OCI-LY7 (cell line): ENCODE results near the gene SIX3. TPM values are rescaled to one million over a fixed set of nuclear protein-coding genes. Genes with fewer than 3 reads are reported as not detected.

Source experiments
- Bru-seq: library from RNA; stranded (reverse); fragments of 400-500 nt; gene quantifications from one replicate; lab custom pipeline; 2021; lab: Mats Ljungman, UMichigan
- BruChase-seq, 2 experiments: library from RNA; stranded (reverse); fragments of 400-500 nt; gene quantifications; one replicate each; lab custom pipeline; 2021; lab: Mats Ljungman, UMichigan
- BruUV-seq: library from RNA; stranded (reverse); fragments of 400-500 nt; replicated peaks from 2 replicates; lab custom pipeline; 2021; lab: Mats Ljungman, UMichigan
- CTCF ChIA-PET: fragments of 300-600 bp; sonication (Branson Sonifier 250); formaldehyde crosslinking; loops from one replicate; lab custom pipeline; 2022; ENCODE audit warnings: antibody characterized with exemption; ENCODE audit not compliant: unreplicated experiment; lab: Charles Lee
- POLR2A ChIA-PET: fragments of 300-600 bp; sonication (Branson Sonifier 250); formaldehyde crosslinking; loops from one replicate; lab custom pipeline; 2022; ENCODE audit warnings: antibody characterized with exemption; lab: Charles Lee
- DNase-seq: peaks from one replicate; pipeline ENCODE4 v3.0.0-alpha.2; 2015; ENCODE audit warnings: low spot score
- H2AFZ ChIP-seq: fragments of 200-600 bp; sonication (generic), shearing (Covaris generic); 2 replicates; pipeline ENCODE4 v1.6.1; 2014; ENCODE audit warnings: mild to moderate bottlenecking, antibody characterized with exemption, low read length, moderate library complexity
- H3K27ac ChIP-seq: fragments of 200-600 bp; sonication (generic); 2 replicates; pipeline ENCODE4 v1.5.1; 2014; ENCODE audit warnings: mixed run types, low read depth, mild to moderate bottlenecking, moderate library complexity, low read length, inconsistent platforms; ENCODE audit not compliant: poor library complexity, severe bottlenecking
- H3K36me3 ChIP-seq: fragments of 200-600 bp; sonication (generic); 2 replicates; pipeline ENCODE4 v1.6.1; 2014; ENCODE audit warnings: mild to moderate bottlenecking, antibody characterized with exemption, low read length, moderate library complexity, mixed read lengths; ENCODE audit not compliant: insufficient read depth
- H3K4me1 ChIP-seq: fragments of 200-600 bp; sonication (generic); 2 replicates; pipeline ENCODE4 v1.5.1; 2014; ENCODE audit warnings: mild to moderate bottlenecking, low read length; ENCODE audit not compliant: insufficient read depth, poor library complexity, severe bottlenecking
- H3K4me2 ChIP-seq: fragments of 200-600 bp; sonication (generic); 2 replicates; pipeline ENCODE4 v1.6.1; 2014; ENCODE audit warnings: mild to moderate bottlenecking, low read length
- H3K4me3 ChIP-seq: fragments of 200-600 bp; sonication (generic); 2 replicates; pipeline ENCODE4 v1.5.1; 2014; ENCODE audit warnings: mild to moderate bottlenecking, low read depth, low read length; ENCODE audit not compliant: poor library complexity, severe bottlenecking
- H3K79me2 ChIP-seq: fragments of 200-600 bp; sonication (generic); 2 replicates; pipeline ENCODE4 v1.6.1; 2016; ENCODE audit warnings: low read depth, mild to moderate bottlenecking, low read length, moderate library complexity, mixed read lengths; ENCODE audit not compliant: insufficient read depth
- H3K9me2 ChIP-seq: fragments of 200-600 bp; sonication (generic); 2 replicates; pipeline ENCODE4 v1.6.1; 2016; ENCODE audit warnings: mild to moderate bottlenecking, low read length, mixed read lengths; ENCODE audit not compliant: insufficient read depth
- H3K9me3 ChIP-seq: fragments of 200-600 bp; sonication (generic); 2 replicates; pipeline ENCODE4 v1.6.1; 2014; ENCODE audit warnings: mild to moderate bottlenecking, mixed run types, low read length, mixed read lengths
- H4K20me1 ChIP-seq: fragments of 200-600 bp; sonication (generic); 2 replicates; pipeline ENCODE4 v1.6.1; 2014; ENCODE audit warnings: mild to moderate bottlenecking, antibody characterized with exemption, low read length, moderate library complexity, mixed read lengths; ENCODE audit not compliant: insufficient read depth
- EZH2phosphoT487 ChIP-seq: fragments of 200-600 bp; sonication (generic); IDR thresholded peaks from 2 replicates; pipeline ENCODE4 v1.6.1; 2018; ENCODE audit warnings: low read depth, borderline replicate concordance, mild to moderate bottlenecking, mixed run types, antibody characterized with exemption, low read length, moderate library complexity, mixed read lengths
- intact Hi-C: fragments of 100-400 bp; cut with micrococcal nuclease; formaldehyde crosslinking; loops from one replicate; pipeline ENCODE4 v1.10.0; 2022; ENCODE audit not compliant: unreplicated experiment
- long read RNA-seq: library from polyadenylated mRNA; stranded (forward); transcript quantifications from one replicate; pipeline ENCODE4 v2.0.0, GENCODE V29; 2022
- total RNA-seq, 2 experiments: library from RNA; depleted of rRNA in 1 of 2; stranded (reverse); fragments of >200 nt in 1 of 2; shearing (Covaris generic) in 1 of 2; gene quantifications; 2 replicates each; pipeline ENCODE4 v1.2.3, GENCODE V29; 2014 to 2022
- TF ChIP-seq, protein P1 (sequence below): fragments of 200-600 bp; sonication (generic); conservative IDR thresholded peaks from 2 replicates; pipeline ENCODE4 v1.5.1; 2014; ENCODE audit warnings: mild to moderate bottlenecking, antibody characterized with exemption, low read length, moderate library complexity, mixed read lengths

Gene SIX3
- total RNA-seq (2014; rRNA removed; shearing (Covaris generic)) = not detected in 2 replicates
- not detected in 2 replicates for total RNA-seq (2022)
- Bru-seq, nascent RNA = not detected
- not detected for BruChase-seq, experiment 1, labeled RNA remaining after a 6-hour chase
- BruChase-seq, experiment 2, labeled RNA remaining after a 2-hour chase = not detected
- long read RNA-seq = 0 reads

DNA sequence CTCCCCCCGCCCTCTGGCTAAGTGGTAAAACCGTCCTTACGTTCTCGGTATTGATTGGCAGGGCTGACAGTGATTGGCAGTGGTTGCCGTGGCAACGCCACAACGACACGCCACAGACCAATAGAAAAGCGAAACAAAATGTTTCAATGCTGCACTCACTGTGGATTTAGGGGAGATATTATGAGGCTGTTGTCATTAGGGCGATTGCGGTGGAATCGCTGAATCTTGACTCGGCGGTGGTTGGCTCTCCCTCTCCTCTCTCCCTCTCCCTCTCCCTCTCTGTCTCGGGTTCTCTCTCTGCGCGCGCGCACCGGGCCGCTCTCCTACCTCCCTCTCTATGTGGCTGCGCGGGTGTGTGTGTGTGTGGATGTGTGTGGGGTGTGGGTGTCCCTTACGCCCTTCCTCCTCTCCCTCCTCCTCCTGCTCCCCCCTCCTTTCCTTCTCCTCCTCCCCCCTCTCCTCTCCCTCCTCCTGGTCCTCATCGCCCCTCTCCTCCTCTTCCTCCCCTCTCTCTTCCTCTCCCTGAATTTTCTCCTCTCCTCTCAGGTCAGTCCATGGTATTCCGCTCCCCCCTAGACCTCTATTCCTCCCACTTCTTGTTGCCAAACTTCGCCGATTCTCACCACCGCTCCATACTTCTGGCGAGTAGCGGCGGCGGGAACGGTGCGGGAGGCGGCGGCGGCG is at the start of gene SIX3:
Gene SIX3, plus strand, starts transcription at position 152 of the 684 bp plus-strand sequence. Its CDS starts 403 bp downstream, at position 555.
- BruUV-seq = no TSS peak
- no peaks in the 10 kb centered on the region for H4K20me1 ChIP-seq
- no peak within 1 kb of the TSS for H3K4me2 ChIP-seq
- no peak within 1 kb of the TSS for H3K4me3 ChIP-seq
- no peaks in the 10 kb centered on the region for H3K36me3 ChIP-seq
- intact Hi-C loops = no loop called here
- DNase-seq = no peak
- no peak within 1 kb of the TSS for H2AFZ ChIP-seq
- CTCF ChIA-PET = no interaction called here
- POLR2A ChIA-PET = no interaction called here
- no peaks in the 10 kb centered on the region for H3K4me1 ChIP-seq
- no peak within 1 kb of the TSS for H3K27ac ChIP-seq
- no peaks in the 10 kb centered on the region for H3K79me2 ChIP-seq
- no peak for TF ChIP-seq EZH2phosphoT487
- TF ChIP-seq, protein P1, sequence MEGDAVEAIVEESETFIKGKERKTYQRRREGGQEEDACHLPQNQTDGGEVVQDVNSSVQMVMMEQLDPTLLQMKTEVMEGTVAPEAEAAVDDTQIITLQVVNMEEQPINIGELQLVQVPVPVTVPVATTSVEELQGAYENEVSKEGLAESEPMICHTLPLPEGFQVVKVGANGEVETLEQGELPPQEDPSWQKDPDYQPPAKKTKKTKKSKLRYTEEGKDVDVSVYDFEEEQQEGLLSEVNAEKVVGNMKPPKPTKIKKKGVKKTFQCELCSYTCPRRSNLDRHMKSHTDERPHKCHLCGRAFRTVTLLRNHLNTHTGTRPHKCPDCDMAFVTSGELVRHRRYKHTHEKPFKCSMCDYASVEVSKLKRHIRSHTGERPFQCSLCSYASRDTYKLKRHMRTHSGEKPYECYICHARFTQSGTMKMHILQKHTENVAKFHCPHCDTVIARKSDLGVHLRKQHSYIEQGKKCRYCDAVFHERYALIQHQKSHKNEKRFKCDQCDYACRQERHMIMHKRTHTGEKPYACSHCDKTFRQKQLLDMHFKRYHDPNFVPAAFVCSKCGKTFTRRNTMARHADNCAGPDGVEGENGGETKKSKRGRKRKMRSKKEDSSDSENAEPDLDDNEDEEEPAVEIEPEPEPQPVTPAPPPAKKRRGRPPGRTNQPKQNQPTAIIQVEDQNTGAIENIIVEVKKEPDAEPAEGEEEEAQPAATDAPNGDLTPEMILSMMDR = no peak
- H3K9me3 ChIP-seq = no peaks in the 10 kb centered on the region
- H3K9me2 ChIP-seq = no peaks in the 10 kb centered on the region

DNA sequence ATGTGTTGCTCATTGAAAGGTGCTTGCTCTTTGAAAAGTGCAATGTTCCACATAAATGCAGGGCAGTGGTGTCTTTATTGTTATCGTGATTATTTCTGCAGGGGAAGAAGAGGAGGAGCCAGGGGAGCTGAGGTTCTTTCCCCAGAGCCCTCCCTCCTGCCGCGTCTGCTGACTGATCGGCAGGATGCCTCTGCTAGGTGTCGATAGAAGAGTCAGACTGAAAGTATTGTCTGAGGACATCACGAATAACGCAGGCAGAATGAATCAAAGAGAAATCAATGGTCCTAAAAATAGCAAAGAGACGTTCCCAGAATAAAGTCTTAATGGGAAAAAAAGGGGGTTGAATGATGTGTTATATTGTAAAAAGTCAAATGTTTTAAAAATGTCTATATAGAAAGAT is 47.4 kb upstream of the SIX3 start:
- intact Hi-C loops = no loop called here
- Histone ChIP-seq H3K4me2 (no peak overlapping the region), H4K20me1 (no peaks in the 10 kb centered on the region), H3K9me3 (no peaks in the 10 kb centered on the region), H2AFZ (no peak overlapping the region), H3K27ac (no peak overlapping the region), H3K79me2 (no peaks in the 10 kb centered on the region), H3K9me2 (no peaks in the 10 kb centered on the region), H3K36me3 (no peaks in the 10 kb centered on the region), H3K4me1 (no peaks in the 10 kb centered on the region), H3K4me3 (no peak overlapping the region)
- ChIA-PET POLR2A (no interaction called here), CTCF (no interaction called here)
- BruUV-seq = no TSS peak
- no peak for DNase-seq
- TF ChIP-seq, protein P1 = no peak
- no peak for TF ChIP-seq EZH2phosphoT487

- H3K27ac ChIP-seq = no peak overlapping the region
- no peaks in the 10 kb centered on the region for H3K79me2 ChIP-seq
- no peaks in the 10 kb centered on the region for H3K4me1 ChIP-seq
- no TSS peak for BruUV-seq
- H3K4me3 ChIP-seq = no peak overlapping the region
- no peak for DNase-seq
- no peak for TF ChIP-seq EZH2phosphoT487
- TF ChIP-seq, protein P1 = no peak
- H2AFZ ChIP-seq = no peak overlapping the region
- H3K36me3 ChIP-seq = no peaks in the 10 kb centered on the region
- ChIA-PET POLR2A (interaction anchor here (0.5 to 0.7 kb wide), 2 partner anchors 425 to 1581 kb away, joined by 3 to 4 read pairs; no protein-coding TSS in a partner anchor), CTCF (no interaction called here)
- H4K20me1 ChIP-seq = no peaks in the 10 kb centered on the region
- H3K4me2 ChIP-seq = no peak overlapping the region
- no peaks in the 10 kb centered on the region for H3K9me3 ChIP-seq
- intact Hi-C loops = no loop called here
- no peaks in the 10 kb centered on the region for H3K9me2 ChIP-seq
Measured at GRCh38 chr2:44895061-44895460, 46.4 kb upstream of the SIX3 start.
